HCT116 (cell line): Measurements from ENCODE around the gene TXNDC11. TPM values are rescaled to one million over a fixed set of nuclear protein-coding genes. Genes with fewer than 3 reads are reported as not detected.

Experiments
- ATAC-seq: fragments of 200-7000 bp; cut with Tn5 transposase; 2 replicates; pipeline ENCODE4 v1.9.1; 2020; ENCODE audit warnings: mild to moderate bottlenecking, moderate library complexity
- BruUV-seq: library from RNA; stranded (reverse); fragments of 400-500 nt; replicated peaks from 2 replicates; lab custom pipeline; 2021; lab: Mats Ljungman, UMichigan
- CTCF ChIA-PET: fragments of 300-600 bp; sonication (Branson Sonifier 250); formaldehyde crosslinking; loops from one replicate; lab custom pipeline; 2021; ENCODE audit warnings: antibody characterized with exemption; lab: Charles Lee
- POLR2A ChIA-PET: fragments of 300-600, 350-600 bp; sonication (Branson Sonifier 250); formaldehyde crosslinking; loops from one replicate; lab custom pipeline; 2021; ENCODE audit warnings: antibody characterized with exemption; lab: Charles Lee
- RAD21 ChIA-PET, 2 experiments: fragments of 300-600 bp; sonication (Branson Sonifier 250); formaldehyde crosslinking; loops; one replicate each; lab custom pipeline; 2023; ENCODE audit warnings: low total read pairs in 2 of 2; ENCODE audit not compliant: uncharacterized antibody in 2 of 2, unreplicated experiment in 2 of 2, low non-redundant PET in 1 of 2; lab: Charles Lee
- DNase-seq: peaks from one replicate; pipeline ENCODE4 v3.0.0-alpha.2; 2010; ENCODE audit warnings: low read depth, low spot score
- H2AFZ ChIP-seq: fragments of 200-600 bp; shearing (Covaris generic), sonication (generic); 2 replicates; pipeline ENCODE4 v1.6.1; 2017; ENCODE audit warnings: low read depth, mixed run types, mixed read lengths, antibody characterized with exemption, low read length; ENCODE audit not compliant: poor library complexity, severe bottlenecking
- H3K27ac ChIP-seq: 2 replicates; pipeline ENCODE4 v1.5.1; 2012; ENCODE audit warnings: low read depth, low read length
- H3K27me3 ChIP-seq: fragments of 200-600 bp; sonication (generic); 2 replicates; pipeline ENCODE4 v1.6.1; 2016; ENCODE audit warnings: mixed run types, low read length, mixed read lengths; ENCODE audit not compliant: insufficient read depth
- H3K36me3 ChIP-seq, 2 experiments: fragments of 200-500 bp in 1 of 2; fragments of 200-600 bp in 1 of 2; sonication (Bioruptor generic) in 1 of 2; sonication (generic) in 1 of 2; 2 replicates each; pipeline versions ENCODE4 v1.5.1 to v1.6.1; 2014 to 2016; ENCODE audit warnings: low read length in 2 of 2, inconsistent platforms in 1 of 2, mixed read lengths in 1 of 2, mixed run types in 1 of 2; ENCODE audit not compliant: insufficient read depth in 2 of 2, control insufficient read depth in 1 of 2
- H3K4me1 ChIP-seq, 2 experiments: fragments of 200-600 bp in 1 of 2; sonication (generic) in 1 of 2; 2 replicates each; pipeline versions ENCODE4 v1.5.1 to v1.6.1; 2012 to 2017; ENCODE audit warnings: low read length in 2 of 2, inconsistent platforms in 1 of 2, mild to moderate bottlenecking in 1 of 2, mixed read lengths in 1 of 2, mixed run types in 1 of 2, moderate library complexity in 1 of 2; ENCODE audit not compliant: insufficient read depth in 2 of 2, control insufficient read depth in 1 of 2
- H3K4me2 ChIP-seq: fragments of 200-600 bp; sonication (generic); 2 replicates; pipeline ENCODE4 v1.6.1; 2017; ENCODE audit warnings: mixed run types, low read length, mixed read lengths
- H3K4me3 ChIP-seq, 2 experiments: fragments of 200-600 bp in 1 of 2; sonication (generic) in 1 of 2; replicated peaks in 1 of 2; 2 replicates each; pipeline ENCODE4 v1.5.1; 2011 to 2016; ENCODE audit warnings: low read length in 2 of 2, control low read depth in 1 of 2, low read depth in 1 of 2, mild to moderate bottlenecking in 1 of 2, mixed read lengths in 1 of 2, mixed run types in 1 of 2
- H3K79me2 ChIP-seq: fragments of 200-600 bp; sonication (generic); 2 replicates; pipeline ENCODE4 v1.6.1; 2017; ENCODE audit warnings: mild to moderate bottlenecking, mixed run types, low read length, moderate library complexity, mixed read lengths; ENCODE audit not compliant: insufficient read depth
- H3K9ac ChIP-seq: fragments of 200-600 bp; sonication (generic); 2 replicates; pipeline ENCODE4 v1.6.1; 2016; ENCODE audit warnings: low read length, mixed read lengths
- H3K9me2 ChIP-seq: fragments of 200-600 bp; sonication (generic), shearing (Covaris generic); 2 replicates; pipeline ENCODE4 v1.6.1; 2017; ENCODE audit warnings: mixed run types, mild to moderate bottlenecking, moderate library complexity; ENCODE audit not compliant: insufficient read depth
- H3K9me3 ChIP-seq, 2 experiments: fragments of 200-500 bp in 1 of 2; fragments of 200-600 bp in 1 of 2; sonication (Bioruptor generic) in 1 of 2; sonication (generic) in 1 of 2; 2 replicates each; pipeline ENCODE4 v1.6.1; 2014 to 2017; ENCODE audit warnings: low read length in 2 of 2, mixed read lengths in 2 of 2, inconsistent platforms in 1 of 2, low read depth in 1 of 2, mild to moderate bottlenecking in 1 of 2, mixed run types in 1 of 2, moderate library complexity in 1 of 2; ENCODE audit not compliant: control insufficient read depth in 1 of 2, insufficient read depth in 1 of 2
- H4K20me1 ChIP-seq: fragments of 200-600 bp; sonication (generic), shearing (Covaris generic); 2 replicates; pipeline ENCODE4 v1.6.1; 2017; ENCODE audit warnings: mixed run types, mild to moderate bottlenecking, moderate library complexity; ENCODE audit not compliant: insufficient read depth
- CBX3 ChIP-seq: IDR thresholded peaks from 2 replicates; pipeline ENCODE4 v1.6.1; 2012; ENCODE audit warnings: low read depth
- CEBPB ChIP-seq: IDR thresholded peaks from 2 replicates; pipeline ENCODE4 v1.6.1; 2012; ENCODE audit warnings: low read depth
- CTCF ChIP-seq, 3 experiments: fragments of 200-600 bp in 1 of 3; sonication (generic) in 1 of 3; IDR thresholded peaks in 2 of 3; conservative IDR thresholded peaks in 1 of 3; 2 replicates each; pipeline ENCODE4 v1.5.1; 2012 to 2017; ENCODE audit warnings: low read depth in 2 of 3, low read length in 2 of 3, antibody characterized with exemption in 1 of 3, borderline replicate concordance in 1 of 3, control low read depth in 1 of 3, mild to moderate bottlenecking in 1 of 3, mixed read lengths in 1 of 3, mixed run types in 1 of 3, moderate library complexity in 1 of 3; ENCODE audit not compliant: insufficient read depth in 1 of 3
- EGR1 ChIP-seq: IDR thresholded peaks from 2 replicates; pipeline ENCODE4 v1.6.1; 2012; ENCODE audit warnings: low read depth
- ELF1 ChIP-seq: IDR thresholded peaks from 2 replicates; pipeline ENCODE4 v1.6.1; 2012; ENCODE audit warnings: low read depth, borderline replicate concordance
- FOSL1 ChIP-seq: IDR thresholded peaks from 2 replicates; pipeline ENCODE4 v1.6.1; 2012; ENCODE audit warnings: low read depth
- JUND ChIP-seq: IDR thresholded peaks from 2 replicates; pipeline ENCODE4 v1.6.1; 2012
- POLR2AphosphoS5 ChIP-seq: IDR thresholded peaks from 2 replicates; pipeline ENCODE4 v1.6.1; 2011; ENCODE audit warnings: mild to moderate bottlenecking, low read depth, low read length, moderate library complexity
- REST ChIP-seq: IDR thresholded peaks from 2 replicates; pipeline ENCODE4 v1.6.1; 2012; ENCODE audit warnings: low read depth
- SIN3A ChIP-seq: IDR thresholded peaks from 2 replicates; pipeline ENCODE4 v1.6.1; 2012; ENCODE audit warnings: low read depth
- SRF ChIP-seq: IDR thresholded peaks from 2 replicates; pipeline ENCODE4 v1.6.1; 2012; ENCODE audit warnings: low read depth
- TCF7L2 ChIP-seq: IDR thresholded peaks from 2 replicates; pipeline ENCODE4 v1.7.0; 2011; ENCODE audit warnings: borderline replicate concordance, inconsistent platforms; ENCODE audit not compliant: insufficient read depth, insufficient read length; ENCODE audit errors: extremely low read depth
- YY1 ChIP-seq: IDR thresholded peaks from 2 replicates; pipeline ENCODE4 v1.6.1; 2011; ENCODE audit warnings: low read length, low read depth, moderate library complexity, mild to moderate bottlenecking; ENCODE audit not compliant: insufficient replicate concordance; ENCODE audit errors: extremely low read depth
- ZFX ChIP-seq: fragments of 450-650 bp; IDR thresholded peaks from 2 replicates; pipeline ENCODE4 v1.6.1; 2017
- ZNF274 ChIP-seq: fragments of 200-500 bp; sonication (Bioruptor generic); IDR thresholded peaks from 2 replicates; pipeline ENCODE4 v1.6.1; 2014; ENCODE audit warnings: mild to moderate bottlenecking, low read depth, low read length, inconsistent platforms
- intact Hi-C: fragments of 100-400 bp; cut with micrococcal nuclease; formaldehyde crosslinking; loops from 2 replicates; pipeline ENCODE4 v1.10.0; 2022
- total RNA-seq: library from RNA; stranded (reverse); gene quantifications from one replicate; pipeline ENCODE4 v1.2.1, GENCODE V29; 2021; ENCODE audit not compliant: unreplicated experiment
- TF ChIP-seq, protein P1 (sequence below): IDR thresholded peaks from 2 replicates; pipeline ENCODE4 v1.6.1; 2012
- TF ChIP-seq, protein P2 (sequence below): IDR thresholded peaks from 2 replicates; pipeline ENCODE4 v1.6.1; 2012

Gene TXNDC11
- total RNA-seq, 1 experiment from 2014 or later: 26.8 TPM

- CTCF ChIA-PET: no interaction called here
Measured at GRCh38 chr16:11637320-11637719, 105.3 kb downstream of the TXNDC11 start.

More at GRCh38 chr16:11637320-11637719, 105.3 kb downstream of the TXNDC11 start:
- H3K9ac ChIP-seq: no peak overlapping the region
- H3K36me3 ChIP-seq: no peaks in the 10 kb centered on the region
- H3K4me1 ChIP-seq: peaks cover 27 to 34% of the 10 kb centered on the region in 2 experiments
- H3K27ac ChIP-seq: no peak overlapping the region
- ATAC-seq: no peak
- DNase-seq: no peak
- no peaks in the 10 kb centered on the region for H3K27me3 ChIP-seq
- intact Hi-C loops: no loop called here
- ChIA-PET POLR2A (no interaction called here), RAD21 (interaction anchor here in 1 of 2 experiments (1.1 kb wide), 1 partner anchor 105 kb away, joined by 4 read pairs; no protein-coding TSS in a partner anchor)
- no peak overlapping the region for H3K4me3 ChIP-seq
- no TSS peak for BruUV-seq
- H3K9me3 ChIP-seq: no peaks in the 10 kb centered on the region
- no peaks in the 10 kb centered on the region for H3K9me2 ChIP-seq
- no peaks in the 10 kb centered on the region for H4K20me1 ChIP-seq
- no peak for TF ChIP-seq REST
- TF ChIP-seq ZFX: no peak
- TF ChIP-seq SRF: no peak
- TF ChIP-seq CTCF (IDR thresholded peaks at IDR 0.05 in 2 of 3, conservative IDR thresholded peaks at IDR 0.05 in 1 of 3; ENCODE audit: borderline replicate concordance in 1 of 3, insufficient read depth in 1 of 3, low read depth in 2 of 3, low read length in 2 of 3): no peak
- no peak for TF ChIP-seq JUND
- no peak for TF ChIP-seq CEBPB
- TF ChIP-seq TCF7L2: no peak
- TF ChIP-seq, protein P1, sequence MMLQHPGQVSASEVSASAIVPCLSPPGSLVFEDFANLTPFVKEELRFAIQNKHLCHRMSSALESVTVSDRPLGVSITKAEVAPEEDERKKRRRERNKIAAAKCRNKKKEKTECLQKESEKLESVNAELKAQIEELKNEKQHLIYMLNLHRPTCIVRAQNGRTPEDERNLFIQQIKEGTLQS: no peak
- no peak for TF ChIP-seq FOSL1
- no peak for TF ChIP-seq EGR1
- TF ChIP-seq ELF1: no peak
- no peak for TF ChIP-seq CBX3
- TF ChIP-seq, protein P2, sequence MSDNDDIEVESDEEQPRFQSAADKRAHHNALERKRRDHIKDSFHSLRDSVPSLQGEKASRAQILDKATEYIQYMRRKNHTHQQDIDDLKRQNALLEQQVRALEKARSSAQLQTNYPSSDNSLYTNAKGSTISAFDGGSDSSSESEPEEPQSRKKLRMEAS: no peak
- no peak for TF ChIP-seq SIN3A
- TF ChIP-seq POLR2AphosphoS5: no peak
- no peak for TF ChIP-seq ZNF274
- TF ChIP-seq YY1: no peak
- H2AFZ ChIP-seq: no peak overlapping the region
- no peak overlapping the region for H3K4me2 ChIP-seq
- no peaks in the 10 kb centered on the region for H3K79me2 ChIP-seq
